HuH-7.5 (cell line): Measurements from ENCODE around the gene NMBR.
"Not testable (repeated sequence)": the region's sequence is repeated elsewhere in the genome, so short reads cannot be mapped to it uniquely, and the experiment has no call there.

ENCODE experiments used
- DNase-seq: peaks from one replicate; pipeline ENCODE4 v3.0.0; 2011; ENCODE audit warnings: low spot score

NMBR gene

GRCh38 chr6:142058551-142059290, 88.2 kb downstream of the NMBR start:
- DNase-seq, result no peak

GRCh38 chr6:142055219-142055618, 91.7 kb downstream of the NMBR start:
- DNase-seq, result no peak

- no peak for DNase-seq
These were observed 95.5 kb downstream of the NMBR start for GRCh38 chr6:142051404-142051803.

- no peak for DNase-seq
These were observed 98.3 kb downstream of the NMBR start for GRCh38 chr6:142048593-142048980.

- DNase-seq, result no peak
These were observed 98.9 kb downstream of the NMBR start for GRCh38 chr6:142047934-142048592.

- DNase-seq, result no peak
These were observed 101.3 kb downstream of the NMBR start for GRCh38 chr6:142045380-142046278.

- DNase-seq, result no peak
These were observed 111.0 kb downstream of the NMBR start for GRCh38 chr6:142035890-142036289.

GRCh38 chr6:142031035-142031434, 115.9 kb downstream of the NMBR start:
- DNase-seq, result no peak

GRCh38 chr6:142030115-142030619, 116.8 kb downstream of the NMBR start:
- DNase-seq, result no peak

- DNase-seq, result no peak
These were observed 118.4 kb downstream of the NMBR start for GRCh38 chr6:142028527-142028926.

GRCh38 chr6:142027804-142028203, 119.1 kb downstream of the NMBR start:
- DNase-seq, result not testable (repeated sequence)

- no peak for DNase-seq
These were observed 119.8 kb downstream of the NMBR start for GRCh38 chr6:142027074-142027473.

- no peak for DNase-seq
These were observed 120.5 kb downstream of the NMBR start for GRCh38 chr6:142026471-142026870.
